GM13977 (cell line): Measurements from ENCODE around the gene PPP1CA.

ENCODE experiments used
- DNase-seq: peaks from one replicate; pipeline ENCODE4 v3.0.0; 2012; ENCODE audit warnings: low spot score
- in situ Hi-C: fragments of 300-500 bp; cut with MboI; formaldehyde crosslinking; loops from one replicate; pipeline ENCODE4 v1.12.0; 2022; ENCODE audit warnings: low sequenced_read_pairs, low pct_unique_long_range_greater_than_20kb, mixed read lengths, inconsistent platforms; ENCODE audit not compliant: unreplicated experiment
- TF ChIP-seq, protein P1 (sequence below): IDR thresholded peaks from 2 replicates; pipeline ENCODE4 v1.5.1; 2012; ENCODE audit warnings: mild to moderate bottlenecking, control low read depth; ENCODE audit not compliant: insufficient read depth; ENCODE audit errors: extremely low read depth, missing control alignments

Gene PPP1CA

DNA sequence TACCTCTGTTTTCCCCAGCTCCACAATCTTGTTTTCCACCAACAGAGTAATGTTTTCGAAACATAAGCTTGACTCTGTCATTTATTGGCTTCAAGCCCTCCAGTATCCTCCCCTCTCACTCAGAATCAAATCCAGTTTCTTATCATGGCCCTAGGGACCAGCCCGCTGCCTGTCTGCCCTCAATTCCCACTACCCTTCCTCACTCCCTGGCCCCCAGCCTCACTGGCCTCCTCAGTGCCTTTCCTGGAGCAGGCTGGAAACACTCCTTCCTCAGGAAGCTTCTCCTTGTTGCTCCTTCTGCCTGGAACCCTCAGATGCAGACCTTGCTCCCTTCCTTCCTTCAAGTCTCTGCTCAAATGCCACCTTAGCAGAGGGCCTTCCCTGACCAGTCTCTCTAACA lies 52.2 kb downstream of the PPP1CA start:
- TF ChIP-seq, protein P1, sequence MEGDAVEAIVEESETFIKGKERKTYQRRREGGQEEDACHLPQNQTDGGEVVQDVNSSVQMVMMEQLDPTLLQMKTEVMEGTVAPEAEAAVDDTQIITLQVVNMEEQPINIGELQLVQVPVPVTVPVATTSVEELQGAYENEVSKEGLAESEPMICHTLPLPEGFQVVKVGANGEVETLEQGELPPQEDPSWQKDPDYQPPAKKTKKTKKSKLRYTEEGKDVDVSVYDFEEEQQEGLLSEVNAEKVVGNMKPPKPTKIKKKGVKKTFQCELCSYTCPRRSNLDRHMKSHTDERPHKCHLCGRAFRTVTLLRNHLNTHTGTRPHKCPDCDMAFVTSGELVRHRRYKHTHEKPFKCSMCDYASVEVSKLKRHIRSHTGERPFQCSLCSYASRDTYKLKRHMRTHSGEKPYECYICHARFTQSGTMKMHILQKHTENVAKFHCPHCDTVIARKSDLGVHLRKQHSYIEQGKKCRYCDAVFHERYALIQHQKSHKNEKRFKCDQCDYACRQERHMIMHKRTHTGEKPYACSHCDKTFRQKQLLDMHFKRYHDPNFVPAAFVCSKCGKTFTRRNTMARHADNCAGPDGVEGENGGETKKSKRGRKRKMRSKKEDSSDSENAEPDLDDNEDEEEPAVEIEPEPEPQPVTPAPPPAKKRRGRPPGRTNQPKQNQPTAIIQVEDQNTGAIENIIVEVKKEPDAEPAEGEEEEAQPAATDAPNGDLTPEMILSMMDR: no peak
- in situ Hi-C loops: no loop called here
- no peak for DNase-seq

DNA sequence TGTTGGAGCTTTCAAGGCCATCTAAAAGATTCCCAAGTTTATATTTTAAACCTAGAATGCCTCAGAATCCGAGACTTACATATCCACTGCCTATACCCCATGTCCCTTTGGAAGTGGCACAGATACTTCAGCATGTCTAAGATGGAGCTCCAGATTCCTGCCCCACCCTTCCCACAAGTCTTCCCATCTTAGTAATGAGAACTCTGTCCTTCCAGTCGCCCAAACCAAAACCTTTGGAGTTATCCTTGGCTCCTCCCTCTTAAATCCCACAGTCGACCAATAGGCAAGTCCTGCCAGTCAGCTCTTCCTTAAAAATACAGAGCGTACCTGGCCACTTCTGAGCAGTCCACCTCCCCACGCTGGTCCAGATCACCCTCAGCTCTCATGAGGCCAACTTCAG lies 52.6 kb downstream of the PPP1CA start:
- DNase-seq: no peak
- TF ChIP-seq, protein P1: no peak
- in situ Hi-C loops: no loop called here
